ENCODE measurements around the gene PHF10.
"Not testable (repeated sequence)": the region's sequence is repeated elsewhere in the genome, so short reads cannot be mapped to it uniquely, and the experiment has no call there.

Gene PHF10

DNA sequence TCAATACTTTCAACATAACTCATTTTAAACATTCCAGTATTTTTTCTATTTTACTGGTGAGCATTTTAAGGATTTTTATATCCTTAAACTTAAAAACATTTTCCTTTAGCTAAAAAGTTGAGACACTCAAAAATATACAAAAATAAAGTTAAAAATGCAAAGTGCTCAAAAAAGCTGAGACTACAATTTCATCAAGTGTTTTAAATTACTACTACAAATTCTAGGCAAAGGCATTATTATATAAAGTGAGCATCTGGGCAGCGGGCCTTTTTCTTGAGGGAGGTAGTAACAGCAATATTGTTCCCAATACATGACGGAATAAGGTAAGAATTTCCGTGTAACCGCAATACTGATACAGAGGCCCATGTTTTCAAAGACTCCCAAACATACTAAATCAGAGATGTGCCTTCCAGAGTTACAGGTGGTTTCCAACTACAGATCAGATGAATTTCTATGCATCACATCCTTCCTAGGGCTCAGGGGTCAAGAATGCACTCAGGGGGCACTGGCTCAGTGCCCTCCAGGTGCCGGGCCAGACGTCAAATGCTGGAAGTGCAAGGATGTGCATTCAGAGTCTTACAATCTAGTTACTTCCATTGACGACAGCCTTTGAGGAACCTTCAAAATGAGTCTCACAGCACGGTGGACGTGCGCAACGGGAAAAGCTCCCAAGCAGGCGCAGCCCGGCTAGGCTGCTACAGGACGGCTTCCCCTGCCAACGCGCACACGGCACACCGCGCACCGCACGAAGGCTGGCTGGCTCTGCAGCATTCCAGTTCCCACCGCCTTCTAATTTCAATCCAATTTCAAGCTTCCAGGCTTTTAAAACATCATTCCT, 1.7 kb downstream of the PHF10 start:
- DNase-seq = peak; percentile 61

DNA sequence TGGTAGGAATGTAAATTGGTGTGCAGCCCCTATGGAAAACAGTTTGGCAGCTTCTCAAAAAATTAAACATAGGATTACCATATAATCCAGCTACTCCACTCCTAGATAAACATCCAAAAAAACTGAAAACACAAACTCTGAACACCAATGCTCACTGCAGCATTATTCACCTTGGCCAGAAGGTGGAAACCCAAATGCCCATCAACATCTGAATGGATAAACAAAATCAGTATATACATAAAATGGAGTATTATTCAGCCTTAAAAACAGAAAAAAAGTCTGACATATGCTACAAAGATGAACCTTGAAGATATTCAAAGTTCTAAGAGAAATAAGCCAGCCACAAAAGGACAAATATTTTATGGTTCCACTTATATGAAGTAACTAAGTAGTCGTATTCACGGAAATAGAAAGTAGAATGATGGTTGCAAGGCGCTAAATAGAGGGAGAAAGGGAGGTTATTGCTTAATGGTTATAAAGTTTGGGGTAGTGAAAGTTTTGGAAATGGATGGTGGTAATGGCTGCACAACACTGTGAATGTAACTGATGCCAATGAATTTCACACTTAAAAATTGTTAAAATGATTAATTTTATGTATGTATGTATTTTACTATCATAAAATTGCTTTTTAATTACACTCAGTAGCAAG, 4.0 kb downstream of the PHF10 start:
- DNase-seq = no peak

GRCh38 chr6:169719117-169719516, 5.2 kb downstream of the PHF10 start:
- DNase-seq = no peak

DNA sequence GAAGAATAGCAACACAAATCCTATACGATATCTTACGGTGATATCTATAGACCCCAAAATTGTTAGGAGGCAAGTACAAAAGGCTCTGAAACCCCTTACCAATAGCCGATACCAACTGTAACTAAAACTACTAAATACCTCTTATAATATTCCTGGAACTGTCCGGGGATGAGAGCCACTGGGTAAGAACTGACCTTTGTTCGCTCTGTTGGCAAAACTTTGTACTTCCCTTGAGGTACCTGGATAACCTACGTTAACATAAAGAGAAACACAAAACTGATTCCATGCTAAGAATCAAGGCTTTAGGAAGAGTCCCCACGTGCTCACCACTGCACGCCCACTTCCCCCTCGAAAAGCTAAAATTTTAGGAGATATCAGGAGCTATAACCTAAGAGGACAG, 9.7 kb downstream of the PHF10 start:
- DNase-seq = no peak

- no peak for DNase-seq
Observed at GRCh38 chr6:169714178-169714577, 10.1 kb downstream of the PHF10 start.

DNA sequence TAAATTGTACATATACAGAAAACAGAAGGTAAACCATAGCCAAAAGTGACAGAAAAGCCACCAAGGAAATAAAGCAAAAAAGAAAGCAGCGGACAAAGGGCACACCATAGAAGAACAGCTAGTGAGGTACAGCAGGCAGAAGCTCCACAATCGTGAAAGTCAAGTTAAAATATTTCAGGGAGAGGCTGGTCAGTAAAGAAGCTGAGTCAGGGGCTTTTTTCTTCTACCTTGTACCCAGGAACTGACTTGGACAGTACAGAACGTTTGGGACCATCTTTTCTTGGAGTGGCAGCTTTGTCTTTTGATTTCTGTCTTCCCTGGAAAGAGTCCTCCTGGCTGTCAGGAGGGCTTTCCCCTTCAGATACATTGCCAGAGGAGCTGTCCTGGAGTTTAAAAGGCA, 14.3 kb downstream of the PHF10 start:
- DNase-seq = no peak

DNA sequence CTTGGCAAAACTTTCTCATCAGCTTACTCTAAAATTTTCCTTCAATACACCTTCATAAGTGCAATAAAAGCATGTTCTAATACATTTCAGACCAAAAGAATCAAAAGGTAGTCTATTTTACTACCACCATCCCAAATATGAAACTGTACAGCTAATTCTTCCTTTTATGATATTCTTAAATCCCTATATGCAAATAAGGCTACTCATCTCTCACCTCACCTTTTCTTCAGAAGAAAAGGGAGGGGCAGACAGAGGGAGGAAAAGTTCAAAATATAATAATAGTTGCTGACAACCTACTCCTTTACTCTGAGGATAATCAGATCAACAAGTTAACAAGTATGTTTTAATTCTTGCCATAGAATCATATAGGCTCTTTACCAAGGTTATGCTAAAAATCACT, 15.0 kb downstream of the PHF10 start:
- DNase-seq = no peak

- DNase-seq = no peak
Observed at GRCh38 chr6:169707772-169708171, 16.5 kb downstream of the PHF10 start.

GRCh38 chr6:169702840-169703246, 21.5 kb downstream of the PHF10 start:
- no peak for DNase-seq

DNA sequence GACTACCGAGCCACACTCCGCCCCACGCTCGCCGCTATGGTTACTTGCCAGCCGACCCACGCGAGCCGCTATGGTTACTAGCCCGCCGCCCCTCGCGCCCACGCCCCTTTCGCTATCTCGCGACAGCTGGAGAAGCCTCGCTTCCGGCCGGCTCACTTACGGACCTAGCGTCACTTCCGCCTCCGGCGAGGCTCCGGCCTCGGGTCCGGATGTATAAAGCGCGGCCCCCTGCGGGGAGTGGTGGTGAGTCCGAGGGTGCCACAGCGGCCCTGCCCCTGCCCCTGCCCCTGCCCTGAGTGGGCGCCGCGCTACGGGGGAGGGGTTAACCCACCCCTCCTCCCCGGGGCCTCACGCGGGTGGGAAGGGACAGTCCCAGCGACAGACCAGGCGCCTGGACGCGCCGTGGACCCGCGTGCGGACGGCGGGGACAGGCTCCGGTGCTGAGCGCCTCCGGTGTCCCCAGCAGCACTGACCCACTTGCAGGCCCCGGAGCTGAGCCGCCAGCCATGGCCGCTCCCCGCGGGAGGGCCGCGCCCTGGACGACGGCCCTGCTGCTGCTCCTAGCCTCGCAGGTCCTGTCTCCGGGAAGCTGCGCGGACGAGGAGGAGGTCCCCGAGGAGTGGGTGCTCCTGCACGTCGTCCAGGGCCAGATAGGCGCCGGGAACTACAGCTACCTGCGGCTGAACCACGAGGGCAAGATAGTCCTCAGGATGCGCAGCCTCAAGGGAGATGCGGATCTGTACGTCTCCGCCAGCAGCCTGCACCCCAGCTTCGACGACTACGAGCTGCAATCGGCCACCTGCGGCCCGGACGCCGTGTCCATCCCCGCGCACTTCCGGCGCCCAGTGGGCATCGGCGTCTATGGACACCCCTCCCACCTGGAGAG, 22.1 kb downstream of the PHF10 start, which contains the start of the genes C6orf120 and WDR27:
Gene C6orf120, plus strand, starts transcription at position 173 of the 886 bp plus-strand sequence. Its CDS starts 334 bp downstream, at position 507.
Gene WDR27, minus strand, starts transcription at position 76 of the 886 bp plus-strand sequence. CDS start 13,024 bp downstream, outside the sequence.
- peak; percentile 96 for DNase-seq

- DNase-seq = no peak
Observed at GRCh38 chr6:169701311-169701953, 22.9 kb downstream of the PHF10 start.

- DNase-seq = peak; percentile 42
Observed at GRCh38 chr6:169700296-169700695, 24.0 kb downstream of the PHF10 start.

DNA sequence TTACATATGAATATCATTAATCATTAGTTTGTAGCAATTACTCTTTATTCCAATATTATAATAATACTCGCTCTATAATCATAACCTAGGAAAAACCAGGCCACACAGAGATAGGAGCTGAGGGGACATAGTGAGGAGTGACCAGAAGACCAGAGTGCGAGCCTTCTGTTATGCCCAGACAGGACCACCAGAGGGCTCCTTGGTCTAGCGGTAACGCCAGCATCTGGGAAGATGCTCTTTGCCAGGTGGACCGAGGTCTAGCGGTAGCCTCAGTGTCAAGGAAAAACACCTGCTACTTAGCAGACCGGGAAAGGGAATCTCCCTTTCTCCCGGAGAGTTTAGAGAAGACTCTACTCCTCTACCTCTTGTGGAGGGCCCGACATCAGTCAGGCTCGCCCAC, 27.2 kb downstream of the PHF10 start:
- not testable (repeated sequence) for DNase-seq

DNA sequence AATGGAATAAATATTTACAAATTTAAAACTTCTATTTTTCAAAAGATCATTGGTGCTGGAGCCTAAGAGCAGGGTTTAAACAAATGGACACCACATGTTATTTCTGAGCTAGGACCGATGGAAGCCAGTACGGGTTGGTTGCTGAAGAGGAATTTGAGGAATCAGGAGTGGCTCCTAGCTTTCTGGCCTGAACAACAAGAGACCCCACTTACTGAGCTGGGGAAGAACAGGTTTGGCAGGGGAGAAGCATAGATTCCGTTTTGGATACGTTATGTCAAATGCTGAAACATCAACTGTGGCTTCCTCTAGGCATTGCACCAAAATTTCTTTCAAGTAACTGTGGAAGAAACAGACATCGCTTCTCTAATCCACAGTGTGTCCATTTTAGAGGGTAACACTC, 29.2 kb downstream of the PHF10 start:
- DNase-seq = no peak

DNA sequence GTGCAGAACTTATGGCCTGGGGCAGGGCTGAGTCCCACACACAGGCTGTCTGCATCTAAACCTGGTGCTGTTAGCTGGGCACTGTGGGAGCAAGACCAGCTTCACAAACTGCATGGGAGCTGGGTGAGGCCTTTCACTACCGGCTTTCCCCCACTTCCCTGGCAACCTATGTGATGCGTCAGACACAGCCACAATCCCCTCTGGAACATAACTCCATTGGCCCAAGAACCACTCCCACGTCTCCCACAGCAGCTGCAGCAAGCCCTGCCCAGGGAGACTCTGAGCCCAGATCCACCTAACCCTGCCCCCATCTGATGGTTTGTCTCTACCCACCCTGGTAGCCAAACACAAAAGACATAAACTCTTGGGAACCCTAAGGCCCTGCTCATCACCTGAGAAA, 31.8 kb downstream of the PHF10 start:
- DNase-seq = no peak

- DNase-seq = no peak
Observed at GRCh38 chr6:169691260-169691659, 33.0 kb downstream of the PHF10 start.

- DNase-seq = no peak
Observed at GRCh38 chr6:169689287-169689686, 35.0 kb downstream of the PHF10 start.

DNA sequence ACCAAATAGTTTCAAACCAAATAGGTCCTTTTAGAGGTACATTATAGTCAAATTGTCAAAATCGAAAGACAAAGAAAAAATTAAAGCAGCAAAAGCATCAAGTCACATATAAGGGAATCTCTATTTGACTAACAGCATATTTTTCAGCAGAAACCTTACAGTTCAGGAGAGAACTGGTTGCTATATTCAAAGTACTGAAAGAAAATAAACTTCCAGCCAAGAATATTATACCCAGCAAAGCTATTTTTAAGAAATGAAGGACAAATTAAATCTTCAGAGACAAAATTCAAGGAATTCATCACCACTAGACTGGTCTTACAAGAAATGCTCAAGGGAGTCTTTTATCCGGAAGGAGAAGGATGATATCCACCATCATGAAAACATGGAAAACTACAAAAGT, 38.4 kb downstream of the PHF10 start:
- no peak for DNase-seq

GRCh38 chr6:169684056-169684455, 40.2 kb downstream of the PHF10 start:
- DNase-seq = no peak

DNA sequence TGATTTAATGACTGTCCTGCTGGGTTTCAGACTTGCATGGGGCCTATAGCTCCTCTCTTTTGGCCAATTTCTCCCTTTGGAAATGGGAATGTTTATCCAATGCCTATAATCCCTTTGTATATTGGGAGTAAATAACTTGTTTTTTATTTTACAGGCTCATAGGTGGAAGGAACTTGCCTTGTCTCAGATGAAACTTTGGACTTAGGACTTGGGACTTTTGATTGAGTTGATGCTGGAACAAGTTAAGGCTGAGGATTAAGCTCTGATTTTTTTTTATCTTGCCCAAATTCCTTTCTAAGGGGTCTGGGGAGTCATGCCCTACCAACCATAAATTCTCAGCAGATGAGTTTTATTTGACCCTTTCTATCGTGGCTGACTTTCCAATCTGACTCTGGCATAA, 46.0 kb downstream of the PHF10 start:
- no peak for DNase-seq

DNA sequence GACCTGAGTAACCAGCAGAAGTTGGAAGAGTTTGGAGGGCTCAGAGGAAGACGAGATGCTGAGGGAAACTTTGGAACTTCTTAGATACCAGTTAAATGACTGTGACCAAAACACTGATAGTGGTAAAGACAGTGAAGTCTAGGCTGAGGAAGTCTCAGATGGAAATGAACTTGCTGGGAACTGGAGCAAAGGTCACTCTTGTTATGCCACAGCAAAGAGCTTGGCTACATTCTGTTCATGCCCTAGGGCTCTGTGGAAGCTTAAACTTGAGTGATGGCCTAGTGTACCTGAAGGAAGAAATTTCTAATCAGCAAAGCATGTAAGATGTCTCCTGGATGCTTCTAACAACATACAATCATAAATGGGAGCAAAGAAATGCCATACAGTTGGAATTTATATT, 47.2 kb downstream of the PHF10 start:
- no peak for DNase-seq

DNA sequence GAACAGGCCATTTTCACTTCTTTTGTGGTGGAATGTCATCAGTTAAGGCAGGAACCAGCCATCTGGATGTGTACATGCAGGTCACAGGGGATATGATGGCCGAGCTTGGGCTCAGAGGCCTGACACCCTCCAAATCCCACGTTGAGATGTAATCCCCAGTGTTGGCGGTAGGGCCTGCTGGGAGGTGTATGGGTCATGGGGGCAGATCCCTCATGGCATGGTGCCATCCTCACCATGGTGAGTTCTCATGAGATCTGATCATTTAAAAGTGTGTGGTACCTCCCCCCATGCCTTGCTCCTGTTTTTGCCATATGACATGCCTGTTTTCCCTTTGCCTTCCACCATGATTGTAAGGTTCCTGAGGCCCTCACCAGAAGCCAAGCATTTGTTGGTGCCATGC, 49.3 kb downstream of the PHF10 start:
- DNase-seq = no peak

- DNase-seq = no peak
Observed at GRCh38 chr6:169671563-169671962, 52.7 kb downstream of the PHF10 start.

All from left hindlimb (tissue), 1 donor.